Cerebellar cortex (tissue), 1 donor: ENCODE results near the gene DDB1.
"Not testable (repeated sequence)": the region's sequence is repeated elsewhere in the genome, so short reads cannot be mapped to it uniquely, and the experiment has no call there.

Experiments
- DNase-seq: peaks from one replicate; pipeline ENCODE4 v3.0.0-alpha.2; 2015; ENCODE audit warnings: low spot score

The DDB1 gene

GRCh38 chr11:61270354-61271076 is 62.4 kb downstream of the DDB1 start:
- no peak for DNase-seq

GRCh38 chr11:61268588-61269250 is 64.2 kb downstream of the DDB1 start:
- DNase-seq = no peak

- no peak for DNase-seq
Observed at GRCh38 chr11:61267437-61267841, 65.5 kb downstream of the DDB1 start.

GRCh38 chr11:61266602-61267001 is 66.3 kb downstream of the DDB1 start:
- no peak for DNase-seq

GRCh38 chr11:61265357-61265756 is 67.5 kb downstream of the DDB1 start:
- no peak for DNase-seq

- no peak for DNase-seq
Observed at GRCh38 chr11:61264795-61265194, 68.1 kb downstream of the DDB1 start.

- no peak for DNase-seq
Observed at GRCh38 chr11:61264371-61264770, 68.5 kb downstream of the DDB1 start.

- no peak for DNase-seq
Observed at GRCh38 chr11:61259363-61259762, 73.5 kb downstream of the DDB1 start.

GRCh38 chr11:61258546-61258945 is 74.4 kb downstream of the DDB1 start:
- no peak for DNase-seq

GRCh38 chr11:61256710-61257482 is 76.0 kb downstream of the DDB1 start:
- DNase-seq = no peak

GRCh38 chr11:61254403-61255025 is 78.4 kb downstream of the DDB1 start:
- peak; percentile 47 for DNase-seq

GRCh38 chr11:61252332-61252731 is 80.6 kb downstream of the DDB1 start:
- DNase-seq = not testable (repeated sequence)

GRCh38 chr11:61250796-61251765 is 81.8 kb downstream of the DDB1 start:
- not testable (repeated sequence) for DNase-seq
